Activated naive CD8-positive, alpha-beta T cell (primary cell): ENCODE measurements around the gene CNN3.

Experiments used
- H3K27ac Mint-ChIP-seq: one replicate; pipeline ENCODE4 v1.8.0; 2021; ENCODE audit warnings: mixed read lengths
- H3K27me3 Mint-ChIP-seq: one replicate; pipeline ENCODE4 v1.8.0; 2021; ENCODE audit warnings: mixed read lengths
- H3K36me3 Mint-ChIP-seq: one replicate; pipeline ENCODE4 v1.8.0; 2021; ENCODE audit warnings: mixed read lengths
- H3K4me1 Mint-ChIP-seq: one replicate; pipeline ENCODE4 v1.8.0; 2021; ENCODE audit warnings: low read depth, mixed read lengths
- H3K4me3 Mint-ChIP-seq: one replicate; pipeline ENCODE4 v1.8.0; 2021; ENCODE audit warnings: mild to moderate bottlenecking, mixed read lengths
- H3K9me3 Mint-ChIP-seq: one replicate; pipeline ENCODE4 v1.8.0; 2021; ENCODE audit warnings: low read depth, mixed read lengths

The CNN3 gene

DNA sequence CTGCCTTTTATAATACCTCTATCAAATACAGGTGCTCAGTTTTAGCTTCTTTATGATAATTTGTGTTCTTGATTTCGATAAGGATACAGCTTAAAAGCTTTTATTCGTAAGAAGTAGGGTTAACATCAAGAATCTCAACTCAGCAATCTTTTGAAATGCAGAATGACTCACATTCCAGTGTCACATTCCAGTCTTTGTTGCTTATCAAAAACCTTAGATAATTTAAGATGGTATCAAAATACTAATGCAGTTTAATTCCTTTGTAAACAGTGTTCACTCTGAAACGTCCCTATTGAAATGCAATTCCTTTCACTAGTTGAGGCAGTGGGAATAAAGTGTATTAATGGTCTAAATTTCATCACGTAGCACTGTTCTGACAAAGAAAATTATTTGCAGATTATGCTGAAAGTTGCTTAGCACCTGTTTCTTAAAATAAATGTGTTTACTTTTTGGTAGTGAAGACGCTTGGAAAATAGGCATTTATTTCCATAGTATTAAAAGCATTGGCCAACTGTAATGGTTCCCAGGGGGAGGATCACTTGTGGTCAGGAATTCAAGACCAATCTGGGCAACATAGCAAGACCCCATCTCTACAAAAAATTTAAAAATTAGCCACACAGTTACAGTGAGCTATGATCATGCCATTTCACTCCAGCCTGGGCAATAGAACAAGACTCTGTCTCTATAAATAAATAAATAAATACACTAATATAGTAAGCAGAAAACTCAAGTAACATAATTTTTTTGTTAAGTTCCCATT, 10.1 kb upstream of the CNN3 start:
- Mint-ChIP-seq H3K36me3 (no peaks in the 10 kb centered on the region), H3K27ac (no peak overlapping the region), H3K4me3 (no peak overlapping the region), H3K27me3 (peaks cover 4% of the 10 kb centered on the region), H3K4me1 (no peaks in the 10 kb centered on the region), H3K9me3 (no peaks in the 10 kb centered on the region)

DNA sequence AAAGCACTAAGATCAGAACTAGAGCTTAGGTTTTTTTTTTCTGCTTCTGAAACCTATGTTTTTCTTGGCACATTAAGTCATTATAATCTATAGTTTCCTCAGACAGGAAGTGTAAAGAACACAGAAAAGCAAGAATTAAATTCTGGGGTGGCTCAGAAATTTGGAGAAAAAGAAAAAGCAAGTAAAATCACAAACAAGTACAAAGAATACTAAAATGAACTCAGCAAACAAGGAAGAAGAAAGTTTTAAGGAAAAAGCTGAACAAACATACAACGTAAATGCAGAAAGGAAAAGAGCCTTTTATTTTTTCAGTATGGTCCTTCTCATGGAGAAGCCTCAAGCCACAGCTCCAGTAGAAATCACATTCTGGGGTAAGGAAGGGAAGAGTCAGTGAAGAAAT, 8.6 kb upstream of the CNN3 start:
- Mint-ChIP-seq H3K4me1 (no peaks in the 10 kb centered on the region), H3K27me3 (peaks cover 4% of the 10 kb centered on the region), H3K4me3 (no peak overlapping the region), H3K27ac (no peak overlapping the region), H3K36me3 (no peaks in the 10 kb centered on the region), H3K9me3 (no peaks in the 10 kb centered on the region)

DNA sequence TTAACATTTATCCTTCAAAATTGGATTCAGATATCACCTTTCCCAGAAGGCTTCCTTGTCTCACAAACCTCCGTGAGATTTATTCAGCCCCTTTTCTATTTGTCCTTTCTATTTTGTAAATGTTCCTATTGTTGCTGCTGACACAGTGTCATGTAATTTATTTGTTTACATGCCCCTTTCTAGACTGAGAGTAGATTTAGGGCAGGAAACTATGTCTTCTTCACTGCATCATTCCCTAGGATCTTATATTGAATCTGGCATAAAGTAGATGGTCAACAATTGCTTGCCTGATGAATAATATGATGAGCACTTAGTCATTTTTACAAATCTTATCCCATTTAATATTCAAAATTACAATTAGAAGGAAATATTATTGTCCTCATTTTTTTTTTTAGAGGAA, 8.1 kb upstream of the CNN3 start:
- Mint-ChIP-seq H3K27me3 (peaks cover 4% of the 10 kb centered on the region), H3K4me1 (no peaks in the 10 kb centered on the region), H3K27ac (no peak overlapping the region), H3K36me3 (no peaks in the 10 kb centered on the region), H3K4me3 (no peak overlapping the region), H3K9me3 (no peaks in the 10 kb centered on the region)

DNA sequence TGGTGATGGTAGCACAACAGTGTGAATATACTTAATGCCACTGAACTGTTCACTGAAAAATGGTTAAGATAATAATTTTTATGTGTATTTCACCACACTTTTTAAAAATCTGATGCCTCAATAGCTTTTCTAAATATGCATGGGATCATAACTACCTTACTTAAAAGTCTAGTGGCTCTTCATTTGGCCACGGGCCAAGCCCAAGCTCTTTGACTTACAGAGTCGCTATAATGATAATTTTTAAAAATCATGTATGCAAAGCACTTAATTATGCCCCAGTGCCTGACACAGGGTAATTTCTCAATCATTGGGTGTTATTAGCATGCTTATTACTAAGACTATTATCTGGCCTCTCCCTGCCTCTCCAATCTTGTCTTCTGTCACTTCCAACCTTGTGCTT, 7.6 kb upstream of the CNN3 start:
- Mint-ChIP-seq H3K4me3 (no peak overlapping the region), H3K36me3 (no peaks in the 10 kb centered on the region), H3K27ac (no peak overlapping the region), H3K9me3 (no peaks in the 10 kb centered on the region), H3K27me3 (peaks cover 4% of the 10 kb centered on the region), H3K4me1 (no peaks in the 10 kb centered on the region)

DNA sequence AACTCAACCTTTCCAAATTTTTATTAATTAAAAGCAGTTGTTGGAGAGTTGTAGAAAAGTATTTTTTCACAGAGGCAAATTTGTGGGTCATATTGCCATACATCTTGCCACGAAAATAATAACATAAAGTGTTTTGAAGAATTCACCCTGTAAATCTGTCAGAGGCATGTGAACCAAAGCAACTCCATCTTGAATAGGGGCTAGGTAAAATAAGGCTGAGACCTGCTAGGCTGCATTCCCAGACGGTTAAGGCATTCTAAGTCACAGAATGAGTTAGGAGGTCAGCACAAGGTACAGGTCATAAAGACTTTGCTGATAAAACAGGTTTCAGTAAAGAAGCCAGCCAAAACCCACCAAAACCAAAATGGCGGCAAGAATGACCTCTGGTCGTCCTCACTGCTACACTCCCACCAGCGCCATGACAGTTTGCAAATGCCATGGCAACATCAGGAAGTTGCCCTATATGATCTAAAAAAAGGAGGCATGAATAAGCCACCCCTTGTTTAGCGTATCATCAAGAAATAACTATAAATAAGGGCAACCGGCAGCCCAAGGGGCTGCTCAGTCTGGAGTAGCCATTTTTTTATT, 4.4 kb upstream of the CNN3 start:
- peaks cover 2% of the 10 kb centered on the region for H3K27me3 Mint-ChIP-seq
- no peaks in the 10 kb centered on the region for H3K9me3 Mint-ChIP-seq
- no peak overlapping the region for H3K4me3 Mint-ChIP-seq
- H3K4me1 Mint-ChIP-seq = peaks cover 4% of the 10 kb centered on the region
- no peaks in the 10 kb centered on the region for H3K36me3 Mint-ChIP-seq
- no peak overlapping the region for H3K27ac Mint-ChIP-seq

DNA sequence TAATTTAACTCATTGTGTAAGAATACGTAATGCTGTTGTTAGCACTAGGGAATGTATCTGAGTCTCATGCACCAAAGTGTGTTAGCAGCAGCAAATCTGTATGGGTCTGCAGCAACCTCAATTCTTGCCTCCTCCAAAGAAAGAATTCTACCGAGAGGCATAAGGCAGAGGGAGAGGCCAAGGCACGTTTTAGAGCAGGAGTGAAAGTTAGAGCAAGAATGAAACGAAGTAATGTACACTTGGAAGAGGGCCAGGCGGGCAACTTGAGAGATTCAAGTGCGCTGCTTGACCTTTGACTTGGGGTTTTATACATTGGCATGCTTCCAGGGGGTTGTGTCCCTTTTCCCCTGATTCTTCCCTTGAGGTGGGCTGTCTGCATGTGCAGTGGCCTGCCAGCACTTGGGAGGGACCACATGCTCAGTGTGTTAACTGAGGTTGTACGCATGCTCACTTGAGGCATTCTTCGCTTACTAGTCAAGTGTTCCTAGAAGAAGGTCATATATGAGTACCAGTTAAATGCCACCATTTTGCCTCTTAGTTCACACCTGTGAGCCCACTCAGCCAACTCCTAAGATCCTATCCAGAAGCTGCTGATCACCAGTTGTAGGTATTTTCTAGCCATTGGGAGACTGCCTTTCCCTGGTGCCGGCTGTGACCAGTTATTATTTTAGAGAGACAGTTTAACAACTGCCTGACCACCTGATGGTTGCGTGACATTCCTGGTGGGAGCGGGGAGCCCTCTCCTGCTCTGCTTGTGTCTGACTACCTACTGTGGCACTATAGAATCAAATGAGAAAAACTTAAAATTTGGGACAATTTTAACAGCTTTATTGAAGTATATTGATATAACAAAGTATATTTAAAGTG, 2.7 kb upstream of the CNN3 start:
- Mint-ChIP-seq H3K36me3 (no peaks in the 10 kb centered on the region), H3K9me3 (no peaks in the 10 kb centered on the region), H3K4me3 (no peak overlapping the region), H3K27ac (no peak overlapping the region), H3K4me1 (peaks cover 18% of the 10 kb centered on the region), H3K27me3 (peaks cover 6% of the 10 kb centered on the region)

DNA sequence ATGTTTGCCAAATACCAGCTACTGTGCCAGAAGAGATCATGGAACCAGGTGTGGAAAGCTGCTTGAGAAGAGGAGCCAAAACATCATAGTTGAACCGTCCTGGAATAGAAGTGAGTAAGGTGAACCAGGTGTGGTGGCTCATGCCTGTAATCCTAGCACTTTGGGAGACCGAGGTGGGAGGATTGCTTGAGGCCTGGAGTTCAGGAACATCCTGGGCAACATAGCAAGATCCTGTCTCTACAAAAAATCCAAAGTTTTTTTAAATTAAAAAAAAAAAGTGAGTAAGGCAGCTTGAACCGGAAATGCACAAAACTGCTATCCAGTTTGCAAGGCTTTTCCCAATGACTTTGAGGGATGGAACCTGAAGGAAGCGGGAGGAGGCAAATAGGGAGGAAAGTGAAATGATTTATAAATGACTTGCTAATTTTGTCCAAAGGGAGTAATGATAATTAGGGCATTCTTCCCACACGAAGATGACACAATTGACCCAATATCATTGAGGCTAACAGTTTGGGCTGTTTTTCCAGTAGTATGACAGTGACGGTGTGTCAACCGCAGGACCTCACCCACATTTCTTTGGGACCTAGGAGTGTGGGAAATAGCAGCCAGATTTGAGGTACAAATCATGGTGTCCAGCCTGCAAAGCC, 1.5 kb upstream of the CNN3 start:
- no peaks in the 10 kb centered on the region for H3K36me3 Mint-ChIP-seq
- H3K27me3 Mint-ChIP-seq = peaks cover 10% of the 10 kb centered on the region
- H3K9me3 Mint-ChIP-seq = no peaks in the 10 kb centered on the region
- no peak overlapping the region for H3K27ac Mint-ChIP-seq
- peak overlapping the region; percentile 89 for H3K4me3 Mint-ChIP-seq
- H3K4me1 Mint-ChIP-seq = peaks cover 22% of the 10 kb centered on the region

DNA sequence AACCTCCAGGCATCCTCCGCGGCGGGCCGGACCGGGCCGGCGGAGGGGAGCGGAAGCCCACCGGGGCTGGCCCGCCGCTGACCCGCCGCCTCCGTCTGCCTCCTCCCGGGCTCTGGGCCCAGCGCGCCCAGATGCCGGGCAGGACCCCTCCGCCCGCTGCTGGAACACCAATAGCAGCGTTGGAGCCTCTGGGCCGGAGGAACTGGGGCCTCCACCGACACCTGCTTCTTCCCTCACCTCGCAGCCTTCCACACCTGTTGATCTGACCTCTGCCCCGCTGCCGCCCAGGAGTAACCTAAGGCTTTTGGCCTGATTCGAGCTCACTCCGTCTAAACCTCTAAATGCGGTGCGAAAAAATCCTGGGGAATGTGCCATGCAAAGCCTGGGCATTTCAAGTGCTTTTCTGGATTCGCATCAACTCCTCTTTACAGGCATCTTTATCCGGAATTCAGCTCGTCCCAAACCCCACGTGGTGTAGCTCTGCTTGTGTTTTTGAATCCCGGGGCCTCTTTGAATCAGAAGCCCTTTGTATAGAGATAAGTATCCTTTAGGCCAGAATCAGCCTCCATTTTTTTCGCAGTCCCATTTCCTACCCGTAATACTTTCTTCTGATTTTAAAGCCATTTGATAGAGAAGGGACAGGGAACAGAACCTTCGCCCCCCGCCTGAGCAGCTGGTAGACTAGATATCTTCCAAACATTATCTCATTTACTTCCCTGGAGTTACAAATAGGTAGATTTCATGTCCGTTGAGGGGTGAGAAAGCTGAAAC, 680 bp upstream of the CNN3 start:
- H3K36me3 Mint-ChIP-seq = no peaks in the 10 kb centered on the region
- peak overlapping the region; percentile 89 for H3K4me3 Mint-ChIP-seq
- H3K27me3 Mint-ChIP-seq = peaks cover 10% of the 10 kb centered on the region
- peak overlapping the region; percentile 72 for H3K27ac Mint-ChIP-seq
- no peaks in the 10 kb centered on the region for H3K9me3 Mint-ChIP-seq
- peaks cover 22% of the 10 kb centered on the region for H3K4me1 Mint-ChIP-seq

DNA sequence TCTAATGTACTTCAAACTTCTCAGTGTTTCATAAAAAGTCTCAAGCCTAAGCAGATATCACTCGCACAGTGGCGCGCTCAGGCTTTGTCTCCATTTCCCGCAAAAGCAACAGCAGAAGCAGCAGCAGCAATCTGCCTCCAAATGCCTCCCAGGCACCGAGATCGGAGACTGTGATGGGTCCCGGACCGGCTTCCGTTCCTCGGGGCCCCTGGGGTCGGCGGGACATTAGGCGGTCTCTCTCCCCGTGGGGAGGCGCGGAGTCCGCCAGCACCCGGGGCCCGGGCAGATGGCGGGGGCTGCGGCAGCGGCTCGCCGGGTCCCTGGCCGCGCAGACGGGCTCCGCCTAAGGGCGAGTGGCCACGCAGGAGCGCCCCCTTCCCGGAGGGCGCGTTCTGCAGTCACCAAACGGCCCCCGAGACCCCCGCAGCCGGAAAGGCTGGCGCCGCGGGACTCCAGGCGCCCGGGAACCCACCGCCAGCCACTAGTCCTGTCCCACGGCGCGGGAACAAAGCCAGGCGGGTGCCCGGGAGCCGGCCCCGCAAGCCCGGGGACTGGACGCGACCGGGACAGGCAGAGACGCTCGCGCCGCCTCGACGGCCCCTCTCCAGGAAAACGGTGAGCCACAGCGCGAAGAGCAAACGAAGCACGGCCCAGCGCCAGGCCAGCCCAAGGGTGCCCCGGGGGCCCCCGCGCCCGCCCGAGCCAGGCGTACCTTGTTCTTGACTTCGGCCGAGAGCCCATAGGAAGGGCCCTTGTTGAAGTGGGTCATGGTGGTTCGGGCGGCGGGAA, 590 bp downstream of the CNN3 start:
- Mint-ChIP-seq H3K27me3 (peaks cover 10% of the 10 kb centered on the region), H3K4me3 (peak overlapping the region; percentile 93), H3K36me3 (no peaks in the 10 kb centered on the region), H3K4me1 (peaks cover 22% of the 10 kb centered on the region), H3K9me3 (no peaks in the 10 kb centered on the region), H3K27ac (no peak overlapping the region)

DNA sequence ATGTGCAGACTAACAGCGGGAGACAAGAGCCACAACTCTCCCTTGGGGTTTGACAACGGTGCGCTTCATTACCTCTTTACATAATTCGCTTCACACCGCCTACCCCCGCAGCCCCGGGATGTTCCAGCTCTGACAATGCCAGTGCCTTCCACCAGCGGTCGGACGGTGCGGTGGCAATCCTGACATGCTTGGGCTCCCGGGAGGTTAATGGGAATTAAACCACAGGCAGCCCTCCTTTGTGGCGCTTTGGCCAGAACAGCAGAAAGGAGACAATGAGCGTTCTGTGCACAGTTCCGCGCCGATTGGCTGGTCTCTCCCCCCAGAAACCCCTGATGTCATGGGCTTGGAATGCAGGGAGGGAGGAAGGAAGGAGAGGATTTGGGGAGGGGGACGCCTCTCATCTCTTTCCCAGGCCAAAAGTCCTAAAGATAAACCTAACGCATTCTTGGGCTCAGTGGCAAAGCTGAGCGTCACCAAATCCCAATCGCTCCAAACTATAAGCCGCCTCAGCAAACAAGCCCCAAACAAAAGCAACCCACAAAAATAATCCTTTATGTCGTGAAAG, 1.3 kb downstream of the CNN3 start:
- no peaks in the 10 kb centered on the region for H3K36me3 Mint-ChIP-seq
- H3K9me3 Mint-ChIP-seq = no peaks in the 10 kb centered on the region
- H3K27ac Mint-ChIP-seq = no peak overlapping the region
- peaks cover 10% of the 10 kb centered on the region for H3K27me3 Mint-ChIP-seq
- peaks cover 22% of the 10 kb centered on the region for H3K4me1 Mint-ChIP-seq
- peak overlapping the region; percentile 93 for H3K4me3 Mint-ChIP-seq

DNA sequence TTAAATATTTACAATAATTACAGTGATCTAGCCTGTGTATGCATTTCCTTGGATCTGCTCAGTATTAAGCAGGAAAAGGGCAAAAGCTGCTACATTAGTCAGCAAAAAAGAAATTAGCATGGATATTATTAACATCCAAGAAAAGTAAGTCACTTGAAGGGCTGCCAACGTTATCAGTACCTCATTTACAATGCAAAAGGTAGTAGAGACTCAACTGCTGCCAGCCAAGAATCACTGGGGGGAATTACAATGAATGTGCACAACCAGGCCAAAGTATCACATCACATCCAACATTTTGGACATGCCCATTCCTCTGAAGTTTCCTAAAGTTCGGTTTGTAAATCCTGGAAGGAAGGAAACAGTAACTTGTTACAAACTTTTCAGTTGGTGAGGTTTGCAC, 1.9 kb downstream of the CNN3 start:
- no peaks in the 10 kb centered on the region for H3K9me3 Mint-ChIP-seq
- peaks cover 10% of the 10 kb centered on the region for H3K27me3 Mint-ChIP-seq
- peak overlapping the region; percentile 93 for H3K4me3 Mint-ChIP-seq
- no peak overlapping the region for H3K27ac Mint-ChIP-seq
- peaks cover 22% of the 10 kb centered on the region for H3K4me1 Mint-ChIP-seq
- H3K36me3 Mint-ChIP-seq = no peaks in the 10 kb centered on the region

DNA sequence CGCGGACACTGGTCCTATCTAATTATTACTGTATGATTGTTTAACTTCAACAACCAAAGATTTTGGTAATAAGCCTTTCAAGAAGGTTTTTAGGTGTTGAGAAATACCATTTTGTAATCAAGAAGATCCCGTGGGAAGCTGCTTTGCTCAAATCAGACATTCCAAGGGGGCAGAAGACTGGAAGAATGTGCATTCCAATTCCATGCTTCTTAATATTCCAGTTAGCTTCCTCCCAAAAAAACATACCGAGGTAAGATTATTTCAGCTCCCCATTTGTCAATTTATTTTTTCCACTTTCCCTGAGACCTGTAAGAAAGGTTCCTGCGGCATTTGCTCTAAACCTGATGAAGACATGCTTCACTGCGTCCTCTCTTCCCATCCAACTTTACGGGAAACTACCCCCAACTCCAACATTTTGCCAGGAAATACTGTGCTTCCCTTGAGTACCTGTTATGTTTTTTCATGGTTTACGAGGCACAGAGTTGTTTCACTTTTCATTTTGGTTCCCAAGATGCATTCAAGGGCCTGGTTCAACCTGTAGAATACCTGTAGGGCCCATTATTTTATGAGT, 4.1 kb downstream of the CNN3 start:
- peaks cover 22% of the 10 kb centered on the region for H3K4me1 Mint-ChIP-seq
- no peaks in the 10 kb centered on the region for H3K36me3 Mint-ChIP-seq
- H3K9me3 Mint-ChIP-seq = no peaks in the 10 kb centered on the region
- H3K4me3 Mint-ChIP-seq = no peak overlapping the region
- H3K27me3 Mint-ChIP-seq = peaks cover 10% of the 10 kb centered on the region
- no peak overlapping the region for H3K27ac Mint-ChIP-seq

DNA sequence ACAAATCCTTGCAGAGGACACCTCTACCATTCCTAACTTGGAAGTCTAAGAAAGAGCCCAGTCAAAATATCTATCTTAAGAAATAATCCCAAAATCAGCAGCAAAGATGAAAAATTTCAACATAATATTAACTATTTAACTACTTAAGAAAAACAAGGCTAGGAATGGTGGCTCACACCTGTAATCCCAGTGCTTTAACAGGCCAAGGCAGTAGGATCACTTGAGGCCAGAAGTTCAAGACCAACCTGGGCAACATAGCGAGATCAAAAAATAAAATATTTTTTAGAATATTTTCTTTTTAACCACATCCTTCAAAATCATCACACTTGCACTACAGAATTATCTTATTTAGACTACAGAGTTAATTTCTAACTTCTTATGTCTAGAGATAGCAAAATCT, 4.9 kb downstream of the CNN3 start:
- Mint-ChIP-seq H3K4me3 (no peak overlapping the region), H3K9me3 (no peaks in the 10 kb centered on the region), H3K4me1 (peaks cover 19% of the 10 kb centered on the region), H3K36me3 (no peaks in the 10 kb centered on the region), H3K27ac (no peak overlapping the region), H3K27me3 (peaks cover 8% of the 10 kb centered on the region)
